D721Med (cell line): ENCODE data around the gene RGS6.

Experiments used
- DNase-seq: peaks from one replicate; pipeline ENCODE4 v3.0.0; 2011; ENCODE audit warnings: low spot score; ENCODE audit not compliant: insufficient read length
- FAIRE-seq: peaks from 2 replicates; lab custom pipeline; 2011; peaks lifted over from hg19 to GRCh38; lab: Jason Lieb, UNC
- TF ChIP-seq, protein P1 (sequence below): IDR thresholded peaks from 2 replicates; pipeline ENCODE4 v1.5.1; 2012; ENCODE audit warnings: mild to moderate bottlenecking, control low read depth; ENCODE audit not compliant: insufficient read depth; ENCODE audit errors: missing control alignments

The RGS6 gene

DNA sequence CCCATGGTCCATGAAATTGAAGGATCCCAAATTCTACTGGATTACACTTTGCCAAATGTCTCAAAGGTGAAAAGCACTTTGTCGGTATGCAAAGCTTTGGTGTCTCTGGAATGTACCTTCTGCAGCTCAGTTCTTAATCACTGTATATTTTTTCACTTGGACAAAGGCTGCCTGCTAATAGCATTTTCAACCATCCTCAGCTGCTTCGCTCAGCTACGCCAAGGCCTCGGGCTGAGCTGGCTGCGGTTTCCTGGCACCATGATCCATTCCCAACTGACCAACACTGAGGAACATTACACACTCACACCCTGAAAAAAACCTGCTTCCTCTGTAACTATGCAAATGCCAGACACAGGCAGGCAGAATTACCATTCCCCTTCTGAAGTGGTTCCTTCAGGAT is 626.5 kb downstream of the RGS6 start:
- FAIRE-seq (no peak), DNase-seq (no peak)
- TF ChIP-seq, protein P1, sequence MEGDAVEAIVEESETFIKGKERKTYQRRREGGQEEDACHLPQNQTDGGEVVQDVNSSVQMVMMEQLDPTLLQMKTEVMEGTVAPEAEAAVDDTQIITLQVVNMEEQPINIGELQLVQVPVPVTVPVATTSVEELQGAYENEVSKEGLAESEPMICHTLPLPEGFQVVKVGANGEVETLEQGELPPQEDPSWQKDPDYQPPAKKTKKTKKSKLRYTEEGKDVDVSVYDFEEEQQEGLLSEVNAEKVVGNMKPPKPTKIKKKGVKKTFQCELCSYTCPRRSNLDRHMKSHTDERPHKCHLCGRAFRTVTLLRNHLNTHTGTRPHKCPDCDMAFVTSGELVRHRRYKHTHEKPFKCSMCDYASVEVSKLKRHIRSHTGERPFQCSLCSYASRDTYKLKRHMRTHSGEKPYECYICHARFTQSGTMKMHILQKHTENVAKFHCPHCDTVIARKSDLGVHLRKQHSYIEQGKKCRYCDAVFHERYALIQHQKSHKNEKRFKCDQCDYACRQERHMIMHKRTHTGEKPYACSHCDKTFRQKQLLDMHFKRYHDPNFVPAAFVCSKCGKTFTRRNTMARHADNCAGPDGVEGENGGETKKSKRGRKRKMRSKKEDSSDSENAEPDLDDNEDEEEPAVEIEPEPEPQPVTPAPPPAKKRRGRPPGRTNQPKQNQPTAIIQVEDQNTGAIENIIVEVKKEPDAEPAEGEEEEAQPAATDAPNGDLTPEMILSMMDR = no peak

DNA sequence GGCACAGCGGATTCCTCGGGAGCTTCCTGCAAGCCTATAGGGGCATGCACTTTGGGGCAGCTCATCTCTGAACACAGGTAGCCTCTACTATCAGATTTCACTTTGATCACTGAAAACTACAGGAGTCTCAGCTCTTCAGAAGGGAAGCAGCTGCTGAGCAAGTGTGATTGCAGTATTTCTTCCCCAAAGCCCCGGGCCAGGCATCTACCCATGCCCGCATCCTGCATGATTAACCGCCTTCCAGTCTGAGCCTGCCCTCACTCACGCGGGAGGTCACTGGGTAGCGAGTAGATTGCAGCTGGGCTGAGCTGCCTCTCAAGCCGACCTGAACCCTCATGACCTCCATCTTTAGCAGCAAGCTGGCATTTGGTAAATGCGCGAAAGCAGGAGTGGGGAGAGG is 627.0 kb downstream of the RGS6 start:
- FAIRE-seq (no peak), DNase-seq (no peak)
- TF ChIP-seq, protein P1 = no peak

DNA sequence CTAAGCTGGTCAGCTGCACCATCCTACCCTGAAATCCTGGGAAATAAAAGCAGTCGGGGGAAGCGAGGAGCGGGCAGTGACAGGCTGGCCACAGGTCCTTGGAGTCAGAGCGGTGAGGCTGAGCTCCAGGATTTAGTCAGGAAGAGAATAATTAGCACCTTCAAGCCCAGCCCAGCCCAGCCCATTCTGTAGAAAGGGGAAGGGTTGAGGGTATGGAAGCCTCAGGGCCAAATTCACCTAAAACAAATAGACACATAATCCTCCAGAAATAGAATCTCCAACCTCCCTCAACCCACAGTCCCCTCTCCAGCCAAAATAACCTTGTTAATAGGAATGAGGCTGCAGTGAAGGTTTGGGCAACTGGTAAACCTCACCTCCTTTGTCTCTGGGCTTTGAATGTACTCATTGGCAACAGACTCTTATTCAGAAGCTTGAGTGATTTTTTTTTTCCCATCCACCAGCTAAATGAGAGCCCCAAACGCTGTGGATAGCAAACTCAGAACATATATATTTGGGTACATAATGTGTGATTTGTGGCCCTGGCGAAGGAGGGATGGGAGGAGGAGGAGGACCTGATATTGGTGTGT is 627.5 kb downstream of the RGS6 start:
- FAIRE-seq (no peak), DNase-seq (no peak)
- TF ChIP-seq, protein P1 = no peak

DNA sequence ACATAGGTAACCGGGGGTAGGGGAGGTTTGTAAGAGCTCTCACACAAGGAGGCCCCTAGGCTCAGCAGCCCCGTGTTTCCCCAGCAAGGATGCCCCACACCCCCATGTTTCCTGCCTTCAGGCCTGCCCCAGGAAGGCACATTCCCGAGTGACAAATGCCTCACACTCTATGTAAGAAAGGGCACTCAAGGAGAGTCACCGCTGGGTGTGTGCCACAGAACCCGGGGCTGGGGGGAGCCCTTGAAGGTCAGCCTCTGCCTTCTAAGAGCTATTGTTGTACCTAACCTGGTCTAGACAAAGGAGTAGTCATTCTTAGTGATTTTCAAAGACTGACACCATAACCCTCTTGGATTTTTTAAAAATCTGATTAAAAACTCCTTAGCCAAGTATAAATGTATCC is 628.1 kb downstream of the RGS6 start:
- FAIRE-seq (no peak), DNase-seq (no peak)
- TF ChIP-seq, protein P1 = no peak

DNA sequence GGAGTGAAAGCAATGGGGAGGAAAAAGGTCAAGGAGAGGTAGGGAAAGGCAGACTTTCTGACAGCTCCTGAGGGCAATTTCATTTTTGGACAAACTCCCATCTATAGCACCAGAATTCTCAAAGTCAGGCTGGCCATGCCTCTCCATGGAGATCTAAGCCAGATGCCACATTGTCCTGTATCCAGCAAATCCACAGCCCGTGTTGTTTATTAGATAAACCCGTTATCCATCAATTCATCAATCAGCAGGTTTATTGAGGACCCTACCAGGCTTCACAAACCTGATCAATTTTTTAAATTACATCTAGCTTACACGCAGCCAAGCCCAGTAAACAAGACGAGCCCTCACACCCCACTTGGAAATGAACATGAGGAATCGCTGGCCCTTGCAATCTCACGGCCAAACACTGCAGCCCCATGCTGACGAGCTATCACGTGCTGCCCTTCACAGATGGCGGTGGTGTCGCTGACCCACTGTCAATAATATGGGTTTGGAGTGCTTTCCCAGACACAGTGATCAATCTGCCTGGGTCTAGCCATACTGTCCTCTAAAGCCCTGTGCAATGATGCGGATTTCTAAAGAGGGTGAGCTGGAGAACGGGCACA is 628.8 kb downstream of the RGS6 start:
- TF ChIP-seq, protein P1 = no peak

DNA sequence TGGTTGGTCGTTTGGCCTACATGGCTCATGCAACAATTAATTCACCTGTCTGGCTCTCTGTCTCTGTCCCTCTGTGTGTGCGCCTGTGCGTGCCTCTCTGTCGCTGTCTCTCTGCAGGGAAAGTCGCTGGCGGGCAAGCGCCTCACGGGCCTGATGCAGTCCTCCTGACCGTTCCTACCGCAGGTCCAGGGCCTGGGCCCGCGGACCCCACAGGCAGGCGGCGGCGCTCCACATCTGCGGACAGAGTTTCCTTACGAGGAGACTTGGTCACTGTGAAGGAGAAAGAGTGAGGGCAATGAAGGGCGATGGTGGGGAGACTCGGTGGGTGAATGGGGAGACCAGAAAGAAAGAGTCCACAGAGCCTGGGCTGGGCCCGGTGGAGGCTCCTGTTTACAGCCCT is 630.1 kb downstream of the RGS6 start:
- DNase-seq (no peak), FAIRE-seq (no peak)
- TF ChIP-seq, protein P1 = no peak

More for the DNA sequence above, 628.8 kb downstream of the RGS6 start:
- DNase-seq (no peak), FAIRE-seq (no peak)

DNA sequence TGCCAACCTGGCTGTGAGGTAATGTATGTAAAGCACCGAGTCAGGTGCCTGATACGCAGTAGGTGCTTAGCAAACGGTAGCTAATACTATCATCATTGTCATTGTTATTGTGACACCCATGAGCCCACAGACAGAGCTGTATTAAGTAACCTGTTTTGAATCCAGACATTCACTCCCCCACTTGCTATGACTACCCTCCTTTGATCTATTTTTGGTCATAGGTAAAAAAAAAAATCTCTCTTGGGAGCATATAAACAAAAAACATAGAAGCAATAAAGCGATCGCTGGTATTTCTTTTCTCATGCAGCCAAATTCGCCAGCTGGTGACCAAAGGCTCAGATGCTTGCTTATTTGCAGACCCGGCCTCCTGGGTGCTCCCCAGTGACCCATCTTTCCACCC is 631.4 kb downstream of the RGS6 start:
- DNase-seq = no peak
- TF ChIP-seq, protein P1 = no peak
- no peak for FAIRE-seq
